Left lung (tissue), 10 donors: ENCODE data around the gene TPH1. TPM values are rescaled to one million over a fixed set of nuclear protein-coding genes. Genes with fewer than 3 reads are reported as not detected.

Experiments used
- ATAC-seq: fragments of 200-7000 bp; cut with Tn5 transposase; one replicate; pipeline ENCODE4 v1.9.1; 2020; ENCODE audit warnings: moderate library complexity
- DNase-seq, 4 donors: peaks; one replicate each; pipeline ENCODE4 v3.0.0-alpha.2; 2013 to 2020
- H3K27ac ChIP-seq, 2 donors: fragments of 200-600 bp; sonication (generic) in 1 of 2; one replicate each; pipeline versions ENCODE4 v1.5.0 to v1.8.0; 2020 to 2021
- H3K27me3 ChIP-seq, 2 donors: fragments of 200-600 bp; sonication (generic) in 1 of 2; one replicate each; pipeline versions ENCODE4 v1.5.0 to v1.8.0; 2020 to 2021
- H3K36me3 ChIP-seq, 2 donors: fragments of 200-600 bp; sonication (generic) in 1 of 2; one replicate each; pipeline versions ENCODE4 v1.5.0 to v1.8.0; 2020 to 2021
- H3K4me1 ChIP-seq, 2 donors: fragments of 200-600 bp; one replicate each; pipeline ENCODE4 v1.8.0; 2021
- H3K4me3 ChIP-seq, 2 donors: fragments of 200-600 bp; sonication (generic) in 1 of 2; one replicate each; pipeline versions ENCODE4 v1.5.0 to v1.8.0; 2020 to 2021; ENCODE audit warnings: mild to moderate bottlenecking in 1 of 2
- H3K9me3 ChIP-seq, 2 donors: fragments of 200-600 bp; sonication (generic) in 1 of 2; one replicate each; pipeline versions ENCODE4 v1.5.0 to v1.8.0; 2020 to 2021
- intact Hi-C, 2 donors: fragments of 100-400 bp; cut with DNase I; formaldehyde crosslinking; loops; one replicate each; pipeline versions ENCODE4 v1.11.2 to v1.14.2; 2022
- polyA plus RNA-seq, 6 donors: library from polyadenylated mRNA; unstranded; fragments of 120-200 nt; gene quantifications; one replicate each; pipeline ENCODE4 v1.2.1, GENCODE V29; 2013; ENCODE audit not compliant: insufficient read length in 6 of 6
- total RNA-seq, 2 donors: library from RNA; stranded (reverse); fragmentation: NEBNext Ultra II Directional; extraction: Animal tissue kit (Norgen Biotek cat#: 25700); gene quantifications; one replicate each; pipeline ENCODE4 v1.2.1, GENCODE V29; 2021
- TF ChIP-seq, protein P1 (sequence below), 2 donors: fragments of 200-600 bp; sonication (generic) in 1 of 2; IDR thresholded peaks; one replicate each; pipeline versions ENCODE4 v1.5.0 to v1.8.0; 2021; ENCODE audit warnings: antibody characterized with exemption in 2 of 2
- donor health status: DM: no; HTN: yes; CAD: no.
- donor health status: DM: no; HTN: no; CAD: no.

Gene TPH1
- total and polyA plus RNA-seq, 8 donors: 0.26 to 3.1 (median 2.1) TPM

DNA sequence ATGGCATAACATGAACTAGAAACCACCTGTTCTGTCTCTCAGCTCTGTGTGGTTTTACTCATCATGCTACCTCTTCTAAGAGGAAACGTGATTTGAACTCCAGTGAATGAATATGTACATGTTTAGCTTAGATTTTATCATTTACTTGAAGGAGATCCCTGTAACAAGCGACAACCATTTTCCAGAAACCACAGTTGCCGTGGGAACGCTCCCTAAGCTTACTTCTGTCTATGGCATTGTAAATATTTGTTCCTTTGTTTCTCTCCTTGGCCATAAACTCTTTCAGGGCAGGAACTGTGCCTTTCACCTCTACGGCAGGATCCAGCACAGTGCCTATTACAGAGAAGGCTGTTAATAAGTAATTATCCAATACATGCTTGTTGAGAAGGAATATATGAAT is 17.1 kb upstream of the TPH1 start:
- DNase-seq: no peak

DNA sequence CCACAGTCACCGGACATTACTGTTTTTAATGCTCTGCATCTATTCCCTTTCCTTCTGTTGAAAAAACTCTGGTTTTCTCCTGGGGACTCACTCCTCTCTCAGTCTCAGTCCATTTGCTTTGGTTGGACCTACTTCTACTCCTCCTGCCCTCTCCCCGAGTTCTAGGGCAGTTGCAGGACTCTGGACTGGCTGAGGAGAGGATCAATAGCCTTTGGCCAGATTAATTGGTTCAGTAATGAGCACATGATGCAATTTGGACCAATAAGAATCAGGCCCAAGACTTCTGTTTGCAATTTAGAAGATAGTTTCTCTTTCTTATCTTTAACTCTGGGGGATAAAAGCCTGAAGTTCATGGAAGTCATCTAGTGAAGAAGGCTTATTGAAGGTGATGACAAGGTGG is 15.3 kb upstream of the TPH1 start:
- Histone ChIP-seq H3K4me1 (no peaks in the 10 kb centered on the region), H3K27me3 (no peaks in the 10 kb centered on the region), H3K9me3 (no peaks in the 10 kb centered on the region), H3K4me3 (no peak overlapping the region), H3K36me3 (no peaks in the 10 kb centered on the region), H3K27ac (no peak overlapping the region)
- intact Hi-C loops: no loop called here
- ATAC-seq (no peak), DNase-seq (no peak)
- TF ChIP-seq, protein P1, sequence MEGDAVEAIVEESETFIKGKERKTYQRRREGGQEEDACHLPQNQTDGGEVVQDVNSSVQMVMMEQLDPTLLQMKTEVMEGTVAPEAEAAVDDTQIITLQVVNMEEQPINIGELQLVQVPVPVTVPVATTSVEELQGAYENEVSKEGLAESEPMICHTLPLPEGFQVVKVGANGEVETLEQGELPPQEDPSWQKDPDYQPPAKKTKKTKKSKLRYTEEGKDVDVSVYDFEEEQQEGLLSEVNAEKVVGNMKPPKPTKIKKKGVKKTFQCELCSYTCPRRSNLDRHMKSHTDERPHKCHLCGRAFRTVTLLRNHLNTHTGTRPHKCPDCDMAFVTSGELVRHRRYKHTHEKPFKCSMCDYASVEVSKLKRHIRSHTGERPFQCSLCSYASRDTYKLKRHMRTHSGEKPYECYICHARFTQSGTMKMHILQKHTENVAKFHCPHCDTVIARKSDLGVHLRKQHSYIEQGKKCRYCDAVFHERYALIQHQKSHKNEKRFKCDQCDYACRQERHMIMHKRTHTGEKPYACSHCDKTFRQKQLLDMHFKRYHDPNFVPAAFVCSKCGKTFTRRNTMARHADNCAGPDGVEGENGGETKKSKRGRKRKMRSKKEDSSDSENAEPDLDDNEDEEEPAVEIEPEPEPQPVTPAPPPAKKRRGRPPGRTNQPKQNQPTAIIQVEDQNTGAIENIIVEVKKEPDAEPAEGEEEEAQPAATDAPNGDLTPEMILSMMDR (IDR thresholded peaks at IDR 0.05): no peak

More for the DNA sequence above, 17.1 kb upstream of the TPH1 start:
- Histone ChIP-seq H3K9me3 (no peaks in the 10 kb centered on the region), H3K36me3 (no peaks in the 10 kb centered on the region), H3K4me3 (no peak overlapping the region), H3K27me3 (no peaks in the 10 kb centered on the region), H3K4me1 (no peaks in the 10 kb centered on the region), H3K27ac (no peak overlapping the region)
- no peak for ATAC-seq
- intact Hi-C loops: no loop called here
- TF ChIP-seq, protein P1 (IDR thresholded peaks at IDR 0.05): no peak

GRCh38 chr11:18056561-18057181 is 10.6 kb upstream of the TPH1 start:
- H3K27ac ChIP-seq: no peak overlapping the region
- no peak for DNase-seq
- H3K27me3 ChIP-seq: no peaks in the 10 kb centered on the region
- ATAC-seq: no peak
- no peaks in the 10 kb centered on the region for H3K9me3 ChIP-seq
- TF ChIP-seq, protein P1 (IDR thresholded peaks at IDR 0.05): no peak
- H3K36me3 ChIP-seq: no peaks in the 10 kb centered on the region
- H3K4me3 ChIP-seq: no peak overlapping the region
- intact Hi-C loops: no loop called here
- no peaks in the 10 kb centered on the region for H3K4me1 ChIP-seq

GRCh38 chr11:18054511-18055103 is 8.5 kb upstream of the TPH1 start:
- H3K27ac ChIP-seq: no peak overlapping the region
- H3K9me3 ChIP-seq: no peaks in the 10 kb centered on the region
- intact Hi-C loops: no loop called here
- no peaks in the 10 kb centered on the region for H3K27me3 ChIP-seq
- no peak for ATAC-seq
- H3K4me1 ChIP-seq: no peaks in the 10 kb centered on the region
- TF ChIP-seq, protein P1 (IDR thresholded peaks at IDR 0.05): no peak
- no peak for DNase-seq
- H3K4me3 ChIP-seq: no peak overlapping the region
- H3K36me3 ChIP-seq: no peaks in the 10 kb centered on the region

DNA sequence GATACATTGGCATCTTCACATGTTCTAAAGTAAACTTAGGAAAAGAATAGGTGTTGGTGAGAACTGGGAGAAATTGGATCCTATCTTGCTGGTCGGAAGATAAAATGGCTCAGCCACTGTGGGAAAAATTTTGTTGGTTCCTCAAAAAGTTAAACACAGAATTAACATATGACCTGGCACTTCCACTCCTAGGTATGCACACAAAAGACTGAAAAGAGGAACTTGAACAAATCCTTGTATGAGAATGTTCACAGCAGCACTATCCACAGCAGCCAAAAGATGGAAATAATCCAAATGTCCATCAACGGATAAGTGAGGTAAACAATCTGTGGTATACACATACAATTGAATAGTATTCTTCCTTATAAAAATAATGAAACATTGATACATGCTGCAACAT is 4.8 kb upstream of the TPH1 start:
- Histone ChIP-seq H3K36me3 (no peaks in the 10 kb centered on the region), H3K27me3 (peaks cover 9 to 27% of the 10 kb centered on the region in 2 donors), H3K4me1 (no peaks in the 10 kb centered on the region), H3K9me3 (no peaks in the 10 kb centered on the region), H3K4me3 (no peak overlapping the region), H3K27ac (no peak overlapping the region)
- intact Hi-C loops: no loop called here
- DNase-seq (no peak), ATAC-seq (no peak)
- TF ChIP-seq, protein P1 (IDR thresholded peaks at IDR 0.05): no peak
